ENCODE measurements around the gene AP2A1.

GRCh38 chr19:49746206-49746958, 20.4 kb upstream of the AP2A1 start:
- no peak for TF ChIP-seq POLR2A (IDR thresholded peaks at IDR 0.05; ENCODE audit: extremely low read depth, insufficient read length)
- TF ChIP-seq, protein P1, sequence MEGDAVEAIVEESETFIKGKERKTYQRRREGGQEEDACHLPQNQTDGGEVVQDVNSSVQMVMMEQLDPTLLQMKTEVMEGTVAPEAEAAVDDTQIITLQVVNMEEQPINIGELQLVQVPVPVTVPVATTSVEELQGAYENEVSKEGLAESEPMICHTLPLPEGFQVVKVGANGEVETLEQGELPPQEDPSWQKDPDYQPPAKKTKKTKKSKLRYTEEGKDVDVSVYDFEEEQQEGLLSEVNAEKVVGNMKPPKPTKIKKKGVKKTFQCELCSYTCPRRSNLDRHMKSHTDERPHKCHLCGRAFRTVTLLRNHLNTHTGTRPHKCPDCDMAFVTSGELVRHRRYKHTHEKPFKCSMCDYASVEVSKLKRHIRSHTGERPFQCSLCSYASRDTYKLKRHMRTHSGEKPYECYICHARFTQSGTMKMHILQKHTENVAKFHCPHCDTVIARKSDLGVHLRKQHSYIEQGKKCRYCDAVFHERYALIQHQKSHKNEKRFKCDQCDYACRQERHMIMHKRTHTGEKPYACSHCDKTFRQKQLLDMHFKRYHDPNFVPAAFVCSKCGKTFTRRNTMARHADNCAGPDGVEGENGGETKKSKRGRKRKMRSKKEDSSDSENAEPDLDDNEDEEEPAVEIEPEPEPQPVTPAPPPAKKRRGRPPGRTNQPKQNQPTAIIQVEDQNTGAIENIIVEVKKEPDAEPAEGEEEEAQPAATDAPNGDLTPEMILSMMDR (IDR thresholded peaks at IDR 0.05; ENCODE audit: low read depth, low read length): no peak
- TF ChIP-seq MAX (IDR thresholded peaks at IDR 0.05; ENCODE audit: low read depth, low read length): no peak

Data from NB4 (cell line).